Cerebellar cortex (tissue), 1 donor: ENCODE data around the gene PAM.
A peak's percentile ranks its signal among the peaks of the same experiment; 100 is the strongest.
"Not testable (repeated sequence)": the region's sequence is repeated elsewhere in the genome, so short reads cannot be mapped to it uniquely, and the experiment has no call there.

ENCODE experiments used
- DNase-seq: peaks from one replicate; pipeline ENCODE4 v3.0.0-alpha.2; 2015; ENCODE audit warnings: low spot score

Gene PAM

DNA sequence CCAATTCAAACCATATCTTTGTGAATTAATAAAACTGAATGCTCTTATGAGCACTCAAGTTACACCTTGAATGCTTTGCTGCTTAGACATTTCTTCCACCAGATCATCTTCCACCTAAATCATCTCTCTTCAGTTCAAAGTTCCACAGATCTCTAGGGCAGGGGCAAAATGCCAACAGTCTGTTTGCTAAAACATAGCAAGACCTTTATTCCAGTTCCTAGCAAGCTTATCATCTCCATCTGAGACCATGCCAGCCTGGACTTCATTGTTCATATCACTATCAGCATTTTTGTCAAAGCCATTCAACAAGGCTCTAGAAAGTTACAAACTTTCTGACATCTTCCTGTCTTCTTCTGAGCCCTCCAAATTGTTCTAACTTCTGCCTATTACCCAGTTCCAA, 245.0 kb downstream of the PAM start:
- DNase-seq = no peak

DNA sequence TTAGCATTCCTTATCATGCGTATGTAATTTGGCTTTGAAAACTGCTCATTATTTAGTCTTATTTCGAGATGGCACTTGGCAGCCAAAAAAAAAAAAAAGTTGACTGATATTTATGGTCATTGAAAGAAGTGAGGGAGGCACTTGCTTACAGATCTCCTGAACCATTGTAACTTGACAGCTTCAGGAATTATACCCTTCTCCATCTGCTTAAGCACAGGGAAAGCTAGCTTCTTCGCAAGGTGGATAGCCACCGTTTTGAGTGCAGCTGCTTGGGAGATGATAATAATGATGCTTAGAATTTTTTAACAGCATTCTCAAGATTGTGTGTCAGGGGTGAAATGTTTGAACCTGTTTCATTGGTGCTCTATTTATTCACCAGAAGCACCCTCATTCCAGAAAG, 248.8 kb downstream of the PAM start:
- no peak for DNase-seq

DNA sequence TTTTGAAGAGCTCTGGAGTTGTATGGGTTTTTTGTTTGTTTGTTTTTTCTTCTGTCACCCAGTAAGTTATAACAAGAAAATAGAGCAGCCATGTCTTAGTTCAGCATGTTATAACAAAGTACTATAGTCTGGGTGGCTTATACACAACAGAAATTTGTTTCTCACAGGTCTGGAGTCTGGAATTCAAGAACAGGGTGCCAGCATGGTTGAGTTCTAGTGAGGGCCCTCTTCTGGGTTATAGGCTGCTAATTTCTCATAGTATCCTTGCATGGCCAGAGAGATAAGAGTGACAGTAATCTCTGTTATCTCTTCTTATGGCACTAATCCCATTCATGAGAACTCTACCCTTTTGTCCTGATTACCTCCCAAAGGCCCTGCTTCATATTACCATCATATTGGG, 250.2 kb downstream of the PAM start:
- no peak for DNase-seq

DNA sequence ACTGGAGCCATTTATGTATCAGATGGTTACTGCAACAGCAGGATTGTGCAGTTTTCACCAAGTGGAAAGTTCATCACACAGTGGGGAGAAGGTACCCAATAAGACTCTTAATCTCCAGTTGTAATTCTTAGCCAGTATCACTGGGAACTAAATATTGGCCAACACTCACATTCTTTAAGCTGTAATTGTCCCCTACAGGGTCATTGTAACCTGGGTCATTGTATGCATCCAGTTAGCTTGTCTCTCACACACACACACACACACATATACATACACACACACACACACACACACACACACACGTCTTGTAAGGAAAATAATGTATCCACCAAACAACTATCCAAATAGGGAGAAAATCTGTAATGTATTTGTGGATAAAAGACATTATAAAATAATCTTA, 251.8 kb downstream of the PAM start:
- no peak for DNase-seq

DNA sequence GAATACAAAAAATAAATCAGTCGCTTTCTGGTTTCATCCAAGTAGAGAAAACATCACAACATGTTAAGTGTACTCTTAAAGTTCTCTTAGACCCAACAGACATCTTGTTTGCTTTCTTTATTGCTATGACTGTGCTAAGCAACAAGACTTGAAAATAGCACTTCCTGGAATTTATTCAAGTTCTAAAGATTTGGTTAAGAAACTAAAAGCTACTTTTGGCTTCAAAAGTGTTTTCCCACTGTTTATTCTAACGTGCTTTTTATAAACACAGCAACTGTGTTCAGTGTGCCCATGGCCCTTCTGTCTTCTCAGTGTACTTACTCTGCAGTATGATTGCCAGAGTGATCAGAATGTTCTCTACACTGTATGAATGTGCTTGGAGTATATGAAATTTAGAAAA, 255.1 kb downstream of the PAM start:
- DNase-seq = no peak

- DNase-seq = no peak
These were observed 258.9 kb downstream of the PAM start for GRCh38 chr5:103013933-103014552.

DNA sequence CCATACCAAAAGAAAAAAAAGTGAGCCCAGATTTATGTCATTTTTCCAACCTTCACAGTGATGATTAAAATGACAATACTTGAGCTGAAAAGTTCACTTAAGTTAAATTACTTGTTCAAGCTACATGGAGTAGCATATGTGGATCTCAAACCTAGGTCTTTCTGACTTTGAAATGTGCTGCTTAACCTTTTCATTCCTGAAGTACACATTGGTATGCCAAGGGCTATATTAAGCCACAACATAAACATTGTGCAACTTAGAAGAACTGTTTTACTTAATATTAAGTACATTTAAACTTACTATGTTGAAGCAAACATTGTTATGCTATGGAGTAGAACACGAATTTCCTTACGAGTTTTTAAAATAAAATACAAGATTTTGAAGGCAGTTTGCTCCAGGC, 259.9 kb downstream of the PAM start:
- DNase-seq = no peak

GRCh38 chr5:103016167-103016566, 261.1 kb downstream of the PAM start:
- DNase-seq = no peak

- DNase-seq = no peak
These were observed 264.7 kb downstream of the PAM start for GRCh38 chr5:103019804-103020203.

DNA sequence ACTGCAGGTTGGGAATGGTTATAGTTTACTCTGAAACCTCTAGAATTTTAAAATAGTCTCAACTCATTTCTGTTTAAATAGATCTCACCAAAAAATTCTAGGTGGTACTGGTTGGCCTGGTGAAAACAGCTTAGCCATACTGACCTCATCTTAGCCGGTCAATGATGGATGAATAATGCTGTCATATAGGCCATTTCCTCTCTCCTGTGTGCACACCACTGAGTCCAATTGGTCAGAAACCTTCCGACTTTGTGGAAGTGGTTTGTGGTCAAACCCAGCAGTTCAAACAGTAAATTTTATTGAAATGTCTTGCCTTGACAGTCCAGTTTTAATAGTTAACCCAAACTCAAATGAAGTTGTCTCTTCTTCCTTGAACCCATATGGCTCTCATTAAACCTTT, 266.2 kb downstream of the PAM start:
- DNase-seq = no peak

DNA sequence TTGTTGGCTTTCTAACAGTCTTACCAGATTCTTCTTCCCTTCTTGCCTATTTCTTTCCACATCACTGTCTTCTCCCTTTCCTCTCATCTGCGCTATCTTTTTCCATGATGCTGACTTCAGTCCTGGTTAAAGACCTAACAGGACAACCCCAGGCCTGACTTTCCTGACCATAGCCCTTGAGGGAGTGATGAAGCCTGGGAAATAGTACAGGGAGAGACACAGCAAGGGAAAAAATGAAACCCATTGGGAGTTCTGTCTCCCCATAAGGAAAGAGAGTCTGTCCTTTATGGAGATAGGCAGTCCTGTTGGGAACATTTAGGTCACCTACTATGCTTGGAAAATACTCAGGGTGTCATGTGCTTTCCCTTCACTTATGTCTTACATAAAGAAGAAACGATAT, 272.2 kb downstream of the PAM start:
- DNase-seq = no peak

- DNase-seq = no peak
These were observed 276.5 kb downstream of the PAM start for GRCh38 chr5:103031607-103032006.

DNA sequence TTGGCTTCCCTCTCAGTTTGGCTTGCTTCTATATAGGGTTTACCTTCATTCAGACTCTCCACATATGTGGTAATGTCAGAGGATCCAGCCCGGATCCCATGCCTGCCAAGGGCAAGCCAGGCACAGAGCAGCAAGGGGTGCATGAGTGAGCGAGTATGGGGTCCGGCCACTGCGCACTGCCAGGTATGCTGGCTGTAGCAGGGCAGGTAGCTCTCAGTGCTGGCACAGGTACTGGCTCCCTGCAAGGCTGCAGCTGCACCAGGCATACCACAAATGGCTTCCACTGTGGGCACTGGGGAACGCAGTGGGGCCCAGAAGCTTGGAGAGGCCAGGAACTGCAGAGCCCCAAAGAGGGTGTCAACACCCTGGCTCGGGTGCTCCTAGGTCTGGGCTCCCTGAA, 278.6 kb downstream of the PAM start:
- DNase-seq = no peak

- DNase-seq = no peak
These were observed 279.7 kb downstream of the PAM start for GRCh38 chr5:103034662-103035392.

- no peak for DNase-seq
These were observed 280.6 kb downstream of the PAM start for GRCh38 chr5:103035701-103036100.

DNA sequence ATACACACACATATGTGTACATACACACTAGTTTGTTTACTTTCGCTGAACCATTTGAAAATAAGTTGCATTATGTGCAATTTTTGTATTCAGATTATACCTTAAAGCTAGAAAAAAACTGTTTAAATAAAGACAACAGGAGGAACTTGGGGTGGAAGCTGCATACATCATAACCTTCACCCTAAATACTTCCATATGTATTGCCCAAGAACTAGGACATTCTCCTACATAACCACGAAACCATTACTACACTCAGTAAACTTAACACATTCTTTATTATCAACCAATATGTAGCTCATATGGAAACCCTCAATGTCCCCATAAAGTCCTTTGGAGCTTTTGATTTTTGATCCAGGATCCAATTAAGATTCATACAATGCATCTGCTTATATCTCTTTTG, 281.5 kb downstream of the PAM start:
- DNase-seq = no peak

- no peak for DNase-seq
These were observed 282.8 kb downstream of the PAM start for GRCh38 chr5:103037673-103038455.

GRCh38 chr5:103041071-103041676, 286.1 kb downstream of the PAM start:
- DNase-seq = peak; percentile 58

DNA sequence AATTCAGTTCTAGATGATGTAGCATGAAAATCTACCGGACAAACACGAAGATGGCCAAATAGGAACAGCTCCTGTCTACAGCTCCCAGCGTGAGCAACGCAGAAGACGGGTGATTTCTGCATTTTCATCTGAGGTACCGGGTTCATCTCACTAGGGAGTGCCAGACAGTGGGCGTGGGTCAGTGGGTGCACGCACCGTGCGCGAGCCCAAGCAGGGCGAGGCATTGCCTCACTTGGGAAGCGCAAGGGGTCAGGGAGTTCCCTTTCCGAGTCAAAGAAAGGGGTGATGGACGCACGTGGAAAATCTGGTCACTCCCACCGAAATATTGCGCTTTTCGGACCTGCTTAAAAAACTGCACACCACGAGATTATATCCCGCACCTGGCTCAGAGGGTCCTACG, 291.6 kb downstream of the PAM start:
- DNase-seq = not testable (repeated sequence)

DNA sequence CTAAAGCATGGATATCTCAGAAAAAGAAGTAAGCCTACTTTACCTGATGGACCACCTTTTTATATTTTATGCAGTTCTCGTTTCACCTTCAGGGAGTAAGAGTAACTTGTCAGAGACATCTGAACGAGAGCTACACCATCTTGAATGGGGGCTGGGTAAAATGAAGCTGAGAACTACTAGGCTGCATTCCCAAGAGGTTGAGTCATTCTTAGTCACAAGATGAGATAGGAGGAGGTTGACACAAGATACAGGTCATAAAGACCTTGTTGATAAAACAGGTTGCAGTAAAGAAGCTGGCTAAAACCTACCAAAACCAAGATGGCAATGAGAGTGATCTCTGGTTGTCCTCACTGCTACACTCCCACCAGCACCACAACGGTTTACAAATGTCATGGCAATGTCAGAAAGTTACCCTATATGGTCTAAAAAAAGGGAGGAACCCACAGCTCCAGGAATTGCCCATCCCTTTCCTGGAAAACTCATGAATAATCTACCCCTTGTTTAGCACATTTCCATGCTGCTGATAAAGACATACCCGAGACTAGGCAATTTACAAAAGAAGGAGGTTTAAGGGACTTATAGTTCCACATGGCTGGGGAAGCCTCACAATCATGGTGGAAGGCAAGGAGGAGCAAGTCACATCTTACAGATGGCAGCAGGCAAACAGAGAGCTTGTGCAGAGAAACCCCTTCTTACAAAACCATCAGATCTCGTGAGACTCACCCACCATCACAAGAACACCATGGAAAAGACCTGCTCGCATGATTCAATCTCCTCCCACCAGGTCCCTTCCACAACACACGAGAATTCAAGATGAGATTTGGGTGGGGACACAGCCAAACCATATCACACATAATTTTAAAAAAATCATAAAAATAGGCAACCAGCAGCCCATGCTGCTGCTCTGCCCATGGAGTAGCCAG, 302.4 kb downstream of the PAM start:
- DNase-seq = no peak

DNA sequence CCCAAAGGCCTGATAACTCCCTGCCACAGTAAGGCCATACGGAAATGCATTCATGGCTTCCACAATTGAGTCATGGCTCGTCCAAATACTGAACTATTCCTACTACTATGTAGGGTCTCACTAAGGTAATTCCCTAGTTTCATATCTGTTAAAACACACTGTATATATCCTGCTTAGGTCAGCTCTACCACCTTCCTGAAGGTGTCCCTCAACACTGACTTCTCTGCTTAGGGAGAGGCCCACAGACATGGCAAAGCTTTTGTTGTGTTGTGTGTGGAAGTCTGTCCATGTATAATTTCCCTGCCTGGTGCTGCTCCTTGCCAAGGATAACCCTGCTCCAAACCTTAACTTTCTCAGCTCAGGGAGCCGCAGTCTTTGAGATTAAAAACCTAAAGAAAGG, 304.4 kb downstream of the PAM start:
- DNase-seq = no peak
